GM04504 (cell line): ENCODE measurements around the gene POGZ.
"Not testable (repeated sequence)": the region's sequence is repeated elsewhere in the genome, so short reads cannot be mapped to it uniquely, and the experiment has no call there.

Experiments
- DNase-seq: peaks from one replicate; pipeline ENCODE4 v3.0.0-alpha.2; 2012; ENCODE audit warnings: low read depth

The POGZ gene

DNA sequence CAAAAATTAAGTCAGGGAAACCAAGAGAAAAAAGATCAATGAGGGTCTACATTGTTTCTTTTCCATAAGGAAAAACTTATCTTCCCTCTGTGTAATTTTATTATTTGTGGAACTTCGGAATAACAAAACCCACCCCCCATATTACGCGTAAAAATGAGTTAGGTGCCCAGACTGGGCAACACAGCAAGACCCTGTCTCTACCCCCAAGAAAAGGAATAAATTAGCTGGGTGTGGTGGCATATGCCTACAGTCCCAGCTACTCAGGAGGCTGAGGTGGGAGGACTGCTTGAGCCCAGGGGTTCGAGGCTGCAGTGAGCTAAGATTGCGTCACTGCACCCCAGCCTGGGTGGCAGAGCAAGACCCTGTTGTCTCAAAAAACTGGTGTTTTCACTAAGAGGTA is 39.5 kb downstream of the POGZ start:
- DNase-seq, result no peak

- DNase-seq, result no peak
Measured at GRCh38 chr1:151418081-151418480, 41.2 kb downstream of the POGZ start.

- DNase-seq, result peak; percentile 53
Measured at GRCh38 chr1:151416231-151416630, 43.1 kb downstream of the POGZ start.

DNA sequence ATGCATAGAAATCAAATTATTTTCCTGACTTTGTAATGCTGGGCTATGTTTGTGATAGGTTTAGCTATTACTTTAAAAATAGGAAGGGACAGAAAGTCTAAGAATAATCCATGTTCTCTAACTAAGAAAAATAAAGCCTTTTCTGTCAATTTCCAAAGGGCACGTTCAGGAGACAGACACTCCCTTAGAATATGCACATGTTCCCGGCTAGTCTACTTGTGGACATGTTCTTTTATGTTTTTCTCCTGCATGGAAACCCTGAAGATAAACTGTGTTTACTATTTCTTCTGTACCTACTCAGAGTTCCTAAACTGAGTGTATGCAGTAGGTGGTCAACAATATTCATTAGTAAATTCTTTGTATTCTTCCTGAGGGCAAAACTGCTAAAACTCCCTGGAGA is 47.4 kb downstream of the POGZ start:
- no peak for DNase-seq

GRCh38 chr1:151408891-151409290 is 50.4 kb downstream of the POGZ start:
- DNase-seq, result no peak

- no peak for DNase-seq
Measured at GRCh38 chr1:151407304-151407703, 52.0 kb downstream of the POGZ start.

DNA sequence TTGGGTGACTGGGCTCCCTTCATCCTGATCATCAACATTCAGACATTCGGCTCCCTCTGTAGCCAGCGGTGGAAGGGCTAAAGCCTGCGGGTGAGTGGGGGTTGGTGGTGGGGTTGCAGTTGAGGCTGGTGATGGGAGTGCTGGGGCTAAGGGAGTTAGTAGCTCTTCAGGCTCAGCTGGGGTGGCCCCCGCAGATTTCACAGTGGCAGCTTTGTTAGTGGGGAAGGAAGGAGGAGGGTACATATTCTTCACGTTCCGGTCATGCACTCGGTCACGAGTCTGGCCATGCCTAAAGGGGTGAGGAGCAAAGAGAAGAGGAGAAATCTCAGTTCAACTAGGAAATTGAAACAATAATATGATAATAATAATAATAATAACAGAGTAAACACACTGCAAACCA is 53.1 kb downstream of the POGZ start:
- DNase-seq, result no peak

DNA sequence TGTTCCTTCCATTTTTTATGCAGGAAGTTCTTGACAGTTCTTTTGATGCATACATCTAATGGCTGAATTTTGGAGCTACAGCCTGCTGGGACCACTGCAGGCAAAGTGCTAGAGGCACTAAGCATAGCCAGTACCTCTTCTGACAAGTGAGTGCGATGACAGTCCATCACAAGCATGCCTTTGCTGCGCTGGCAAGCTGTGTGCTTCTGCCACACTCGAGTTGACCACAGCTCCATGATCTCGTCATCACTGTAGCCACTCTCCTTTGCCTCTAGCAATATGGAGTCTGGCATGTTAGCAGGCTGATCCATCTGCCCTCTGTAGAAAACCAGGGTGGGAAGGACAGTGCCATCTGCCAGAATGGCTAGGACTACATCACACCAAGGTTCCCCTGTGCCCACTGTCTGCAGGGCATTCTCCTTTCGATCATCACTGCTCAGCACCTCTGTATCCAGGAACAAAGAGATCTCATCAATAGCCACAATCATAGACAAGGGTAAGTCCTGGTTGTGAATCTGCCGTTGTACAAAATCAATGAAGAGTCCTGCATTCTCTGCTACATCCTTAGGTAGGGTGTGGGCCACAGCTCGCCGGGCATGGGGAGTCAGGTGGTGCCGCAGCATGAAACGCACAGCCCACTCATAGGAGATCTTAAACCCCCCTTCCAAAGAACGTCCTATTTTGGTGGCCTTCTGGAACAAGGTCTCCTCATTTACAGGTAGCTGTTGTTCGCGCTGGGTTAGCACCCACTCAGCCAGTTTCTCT is 53.9 kb downstream of the POGZ start:
- no peak for DNase-seq

DNA sequence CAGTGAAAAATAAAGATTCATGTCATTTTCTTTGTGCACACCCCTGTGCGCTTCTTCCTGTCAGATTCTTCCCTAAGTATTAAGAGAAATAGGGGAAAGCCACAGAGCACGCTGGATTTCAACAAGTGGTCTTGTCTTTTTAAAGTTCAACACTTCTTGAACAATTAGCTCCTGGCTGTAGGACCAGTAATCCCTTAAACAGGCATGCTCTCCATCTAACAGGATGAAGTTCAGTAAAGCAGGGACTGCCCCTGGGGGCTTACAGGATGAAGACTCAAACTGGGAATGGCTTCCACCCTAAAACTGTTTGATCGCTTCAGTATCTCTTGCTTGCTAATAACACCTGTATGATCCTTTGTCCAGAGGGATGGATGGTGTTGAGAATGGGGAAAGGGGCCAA is 55.7 kb downstream of the POGZ start:
- no peak for DNase-seq

GRCh38 chr1:151402764-151403163 is 56.5 kb downstream of the POGZ start:
- no peak for DNase-seq

GRCh38 chr1:151401860-151402259 is 57.4 kb downstream of the POGZ start:
- DNase-seq, result no peak

- no peak for DNase-seq
Measured at GRCh38 chr1:151401125-151401788, 58.0 kb downstream of the POGZ start.

DNA sequence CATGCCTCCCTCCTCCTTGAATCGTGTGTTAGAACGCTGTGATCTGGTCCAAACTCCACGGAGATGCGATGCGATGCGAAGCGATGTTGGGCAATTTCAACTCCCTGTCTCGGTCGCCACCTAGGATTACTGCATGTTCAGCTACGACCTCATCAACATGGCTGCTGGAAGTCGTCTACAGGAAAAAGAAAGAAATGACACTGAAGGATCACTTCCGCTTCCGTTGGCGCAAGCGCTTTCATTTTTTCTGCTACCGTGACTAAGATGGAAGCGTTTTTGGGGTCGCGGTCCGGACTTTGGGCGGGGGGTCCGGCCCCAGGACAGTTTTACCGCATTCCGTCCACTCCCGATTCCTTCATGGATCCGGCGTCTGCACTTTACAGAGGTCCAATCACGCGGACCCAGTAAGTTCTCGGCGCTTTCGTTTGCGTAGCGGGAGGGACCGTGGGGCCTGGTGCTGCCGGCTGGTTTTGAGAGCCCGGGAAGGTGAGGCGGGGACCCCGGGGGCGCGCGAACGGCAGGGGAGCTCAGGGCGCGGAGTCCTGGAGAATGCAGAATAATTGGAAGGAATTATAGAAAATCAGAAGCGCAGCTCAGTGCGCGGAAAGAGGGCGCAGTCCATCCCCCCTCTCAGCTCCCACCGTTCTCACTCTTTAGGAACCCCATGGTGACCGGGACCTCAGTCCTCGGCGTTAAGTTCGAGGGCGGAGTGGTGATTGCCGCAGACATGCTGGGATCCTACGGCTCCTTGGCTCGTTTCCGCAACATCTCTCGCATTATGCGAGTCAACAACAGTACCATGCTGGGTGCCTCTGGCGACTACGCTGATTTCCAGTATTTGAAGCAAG is 59.7 kb downstream of the POGZ start, which contains the start of gene PSMB4:
PSMB4 (plus strand) TSS at position 250 of the 848 bp plus-strand sequence; CDS start at position 265, 15 bp downstream.
- peak; percentile 81 for DNase-seq

GRCh38 chr1:151396265-151396664 is 63.0 kb downstream of the POGZ start:
- not testable (repeated sequence) for DNase-seq

- DNase-seq, result no peak
Measured at GRCh38 chr1:151393583-151393982, 65.7 kb downstream of the POGZ start.

- no peak for DNase-seq
Measured at GRCh38 chr1:151391079-151391563, 68.2 kb downstream of the POGZ start.

DNA sequence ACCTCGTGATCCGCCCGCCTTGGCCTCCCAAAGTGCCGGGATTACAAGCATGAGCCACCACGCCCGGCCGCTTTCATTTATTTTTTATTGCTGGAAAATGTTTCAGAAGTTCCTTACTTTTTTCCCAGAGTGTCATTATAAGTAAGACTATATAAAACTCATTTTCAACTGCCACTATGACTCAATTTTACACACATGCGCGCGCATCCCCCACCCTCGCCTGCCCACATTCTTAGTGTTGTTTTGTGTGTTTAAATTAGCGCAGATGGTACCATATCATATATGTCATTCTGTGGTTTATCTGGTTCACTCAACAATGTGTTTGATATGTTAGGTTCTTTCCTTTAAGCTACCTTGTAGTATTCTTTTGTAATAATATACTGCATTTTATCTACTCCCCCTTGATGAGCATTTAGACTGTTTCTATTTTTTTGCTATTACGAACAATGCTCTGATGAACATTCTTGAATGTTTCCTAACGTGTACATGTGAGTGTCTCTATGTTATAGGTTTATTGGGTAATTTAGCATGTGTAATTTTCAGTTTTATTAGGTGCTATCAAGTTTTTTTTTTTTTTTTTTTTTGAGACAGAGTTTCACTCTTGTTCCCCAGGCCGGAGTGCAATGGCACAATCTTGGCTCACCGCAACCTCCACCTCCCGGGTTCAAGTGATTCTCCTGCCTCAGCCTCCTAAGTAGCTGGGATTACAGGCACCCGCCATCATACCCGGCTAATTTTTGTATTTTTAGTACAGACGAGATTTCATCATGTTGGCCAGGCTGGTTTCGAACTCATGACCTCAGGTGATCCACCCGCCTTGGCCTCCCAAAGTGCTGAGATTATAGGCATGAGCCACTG is 68.8 kb downstream of the POGZ start:
- DNase-seq, result not testable (repeated sequence)

DNA sequence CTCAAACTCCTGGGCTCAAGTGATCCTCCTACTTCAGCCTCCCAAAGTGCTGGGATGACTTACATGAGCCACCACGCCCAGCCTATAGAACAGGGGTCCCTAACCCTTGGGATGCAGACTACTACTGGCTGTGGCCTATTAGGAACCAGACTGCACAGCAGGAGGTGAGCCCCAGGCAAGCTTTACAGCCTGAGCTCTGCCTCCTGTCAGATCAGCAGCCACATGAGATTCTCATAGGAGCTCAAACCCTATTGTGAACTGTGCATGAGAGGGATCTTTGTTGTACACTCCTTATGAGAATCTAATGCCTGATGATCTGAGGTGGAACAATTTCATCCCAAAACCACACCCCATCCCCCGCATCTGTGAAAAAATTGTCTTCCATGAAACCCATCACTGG is 73.3 kb downstream of the POGZ start:
- DNase-seq, result no peak

- no peak for DNase-seq
Measured at GRCh38 chr1:151384584-151384983, 74.7 kb downstream of the POGZ start.

DNA sequence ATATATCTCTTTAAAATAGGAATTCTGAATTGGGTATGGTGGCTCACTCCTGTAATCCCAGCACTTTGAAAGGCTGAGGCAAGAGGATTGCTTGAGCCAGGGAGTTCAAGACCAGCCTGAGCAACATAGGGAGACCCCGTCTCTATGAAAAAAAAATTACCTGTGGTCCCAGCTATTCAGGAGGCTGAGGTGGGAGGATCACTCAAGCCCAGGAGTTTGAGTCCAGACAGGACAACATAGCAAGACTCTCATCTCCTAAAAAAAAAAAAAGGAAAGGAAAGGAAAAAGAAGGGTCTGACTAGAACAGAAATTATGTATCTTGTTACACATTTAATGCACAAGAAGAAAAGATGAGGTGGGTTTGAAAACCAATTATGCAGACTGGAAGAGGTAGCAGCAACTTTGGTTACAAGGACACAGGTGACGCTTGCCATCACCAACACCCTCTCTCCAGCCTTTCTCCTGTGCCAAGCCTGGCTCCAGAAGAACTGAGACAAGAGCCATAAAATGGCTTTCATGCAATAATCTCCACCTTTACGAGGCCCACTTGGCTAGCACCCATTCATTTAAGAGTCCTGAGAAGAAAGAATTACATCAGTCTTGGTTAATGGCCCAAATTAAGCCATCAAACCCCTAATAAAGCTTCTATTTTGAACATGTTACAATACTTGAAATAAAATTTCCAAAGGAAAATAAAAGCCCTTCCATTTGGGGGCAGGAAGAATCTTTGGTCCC is 82.0 kb downstream of the POGZ start:
- DNase-seq, result no peak

DNA sequence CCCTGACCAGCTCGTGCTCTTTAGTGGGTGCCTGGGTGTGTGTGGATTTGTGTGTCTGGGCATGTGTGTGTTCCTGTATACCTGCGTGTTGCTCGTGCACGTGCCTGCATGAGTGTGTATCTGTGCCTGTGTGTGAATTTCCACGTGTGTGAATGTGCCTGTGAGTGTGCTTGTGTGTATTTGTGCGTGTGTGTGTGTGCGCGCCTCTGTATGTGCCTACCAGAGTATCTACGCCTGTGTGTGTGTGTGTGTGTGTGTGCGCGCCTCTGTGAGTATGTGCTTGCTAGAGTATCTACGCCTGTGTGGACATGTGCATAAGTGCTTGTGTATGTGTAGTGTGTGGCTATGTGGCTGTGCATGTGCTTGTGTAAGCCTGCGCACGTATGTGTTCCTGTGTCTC is 86.1 kb downstream of the POGZ start:
- DNase-seq, result no peak
